HG02678 (cell line): ENCODE results near the gene STX1A.
A peak's percentile ranks its signal among the peaks of the same experiment; 100 is the strongest.

Experiments
- ATAC-seq: cut with Tn5 transposase; IDR thresholded peaks from one replicate; pipeline ENCODE4 v1.9.1; 2021; ENCODE audit warnings: mild to moderate bottlenecking, moderate library complexity; ENCODE audit not compliant: unreplicated experiment

The STX1A gene

GRCh38 chr7:73718905-73719805 is at the start of gene STX1A:
Gene STX1A, minus strand, starts transcription at chr7:73719669. Its CDS starts 38 bp downstream, at chr7:73719631.
- ATAC-seq: peak; percentile 76

DNA sequence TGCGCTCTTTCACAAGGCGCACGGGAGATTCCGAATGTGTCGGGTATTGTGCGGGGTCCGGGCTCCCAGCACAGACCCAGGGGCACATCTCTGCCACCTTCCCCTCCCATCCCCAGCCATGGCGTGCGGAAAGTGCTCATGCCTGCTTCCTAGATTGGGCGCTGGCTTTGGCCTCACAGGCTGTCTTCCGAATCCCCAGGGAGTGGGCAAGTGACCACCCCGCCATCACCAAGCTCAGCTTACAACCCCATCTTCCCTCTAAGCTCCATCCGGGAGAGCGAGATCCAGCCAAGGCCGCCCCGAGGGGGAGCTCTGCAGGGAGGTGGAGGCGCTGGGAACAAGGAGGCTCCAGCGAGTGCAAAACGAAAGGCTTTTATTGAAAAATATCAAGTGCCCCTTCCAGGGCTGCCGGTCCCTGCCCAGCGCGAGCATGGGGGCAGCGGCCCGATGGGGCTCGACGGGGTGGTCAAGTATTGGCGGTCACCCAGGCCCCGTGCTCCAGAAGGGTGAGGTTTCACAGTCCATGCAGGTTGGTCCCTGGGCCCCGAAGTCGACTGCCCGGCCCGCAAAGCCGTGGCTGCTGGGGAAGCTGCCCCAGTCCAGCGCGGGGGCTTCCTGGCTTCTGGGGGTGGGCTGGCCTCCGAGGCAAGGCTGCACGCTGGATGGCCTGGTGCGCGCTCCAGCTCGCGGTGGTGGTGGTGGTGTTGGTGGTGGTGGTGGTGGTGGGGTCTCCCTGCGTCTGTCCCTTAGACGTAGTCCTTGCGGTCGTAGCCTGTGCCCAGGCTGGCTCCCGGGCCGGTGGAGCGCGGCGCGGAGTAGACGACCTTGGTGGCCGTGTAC is 49.4 kb upstream of the STX1A start:
- no peak for ATAC-seq

DNA sequence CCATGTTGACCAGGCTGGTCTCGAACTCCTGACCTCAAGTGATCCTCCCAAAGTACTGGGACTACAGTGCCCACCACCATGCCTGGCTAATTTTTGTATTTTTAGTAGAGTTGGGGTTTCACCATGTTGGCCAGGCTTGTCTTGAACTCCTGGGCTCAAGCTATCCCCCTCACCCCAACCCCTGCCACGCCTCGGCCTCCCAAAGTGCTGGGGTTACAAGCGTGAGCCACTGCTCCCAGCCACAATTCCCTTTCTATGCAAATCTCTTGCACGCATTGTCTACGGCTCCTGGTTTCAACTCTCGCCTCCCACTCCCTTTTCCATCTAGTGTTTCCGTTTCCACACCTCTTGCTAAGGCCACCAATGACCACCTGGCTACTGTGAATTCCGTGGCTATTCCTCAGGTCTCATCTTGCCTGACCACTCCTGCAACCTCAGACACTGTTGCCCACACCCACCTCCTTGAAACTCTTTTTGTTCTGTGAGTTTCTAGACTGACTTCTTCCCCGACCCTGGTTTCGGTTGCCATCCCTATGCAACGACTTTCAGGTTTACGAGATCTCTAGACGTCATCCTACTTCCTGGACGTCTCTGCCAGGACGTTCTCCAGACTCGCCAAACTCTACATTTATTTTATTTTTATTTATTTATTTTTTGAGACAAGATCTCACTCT is 47.2 kb upstream of the STX1A start:
- no peak for ATAC-seq

GRCh38 chr7:73762659-73762999 is 43.2 kb upstream of the STX1A start:
- ATAC-seq: no peak

DNA sequence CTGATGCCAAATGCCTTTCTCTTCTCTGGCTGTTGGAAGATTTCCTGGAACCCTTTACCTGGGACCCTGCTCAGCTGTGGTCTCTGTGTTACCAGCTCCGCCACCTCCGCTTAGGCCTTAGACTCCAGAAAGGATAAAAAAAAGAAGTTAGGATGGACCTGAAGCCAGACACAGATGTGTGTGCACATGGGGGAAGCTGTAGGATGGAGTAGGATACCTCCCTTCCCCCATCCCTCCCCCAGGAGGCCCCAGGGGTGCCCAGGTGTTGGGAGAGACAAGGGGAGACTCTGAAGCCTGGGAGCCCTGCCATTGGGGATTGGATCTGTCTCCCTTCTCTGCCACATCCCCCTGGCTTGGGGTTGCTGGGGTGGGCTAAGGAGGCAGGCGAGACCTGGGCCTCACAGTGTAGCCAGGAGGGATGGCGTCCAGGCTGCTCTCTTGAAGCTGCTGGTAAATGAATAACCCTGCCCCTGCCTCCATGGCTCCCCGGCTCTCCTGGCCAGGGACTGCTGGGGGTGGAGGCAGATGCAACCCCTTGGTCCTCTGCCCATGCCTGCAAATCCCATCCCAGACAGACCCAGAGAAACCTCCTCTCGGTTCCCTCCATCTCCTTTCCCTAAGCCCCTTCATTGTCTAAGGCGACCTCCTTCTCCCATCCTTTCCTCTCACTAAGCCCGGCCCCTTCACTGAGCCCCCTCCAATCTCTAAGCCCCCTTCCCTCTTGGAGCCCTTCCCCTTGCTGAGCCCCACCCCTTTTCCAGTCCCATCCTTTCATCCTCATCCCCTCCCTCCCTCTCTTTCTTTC is 42.6 kb upstream of the STX1A start:
- no peak for ATAC-seq

GRCh38 chr7:73758581-73759138 is 39.2 kb upstream of the STX1A start:
- ATAC-seq: no peak

GRCh38 chr7:73749931-73750776 is 30.7 kb upstream of the STX1A start:
- no peak for ATAC-seq

- no peak for ATAC-seq
Observed at GRCh38 chr7:73746378-73746777, 26.9 kb upstream of the STX1A start.

- no peak for ATAC-seq
Observed at GRCh38 chr7:73742753-73743641, 23.5 kb upstream of the STX1A start.

DNA sequence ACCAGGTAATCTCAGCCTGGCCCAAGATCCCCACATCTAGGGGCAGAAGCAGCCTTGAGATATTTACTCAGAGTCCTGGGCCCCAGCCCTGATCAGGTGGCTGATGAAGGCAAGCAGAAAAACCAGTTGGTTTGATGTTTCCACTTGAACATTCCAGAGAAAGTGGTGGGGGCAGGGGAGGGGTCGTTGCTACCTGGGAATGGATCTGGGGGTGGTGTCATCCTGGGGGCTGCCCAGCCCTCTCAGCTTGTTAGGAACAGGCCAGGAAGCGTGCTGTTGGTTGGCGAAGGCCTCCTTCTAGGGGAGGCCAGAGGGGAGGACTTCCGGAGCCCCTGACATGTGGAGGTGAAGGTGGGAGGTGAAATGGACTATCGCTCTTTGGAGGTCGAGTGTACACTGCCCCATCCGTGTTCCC is 22.9 kb upstream of the STX1A start:
- ATAC-seq: no peak

DNA sequence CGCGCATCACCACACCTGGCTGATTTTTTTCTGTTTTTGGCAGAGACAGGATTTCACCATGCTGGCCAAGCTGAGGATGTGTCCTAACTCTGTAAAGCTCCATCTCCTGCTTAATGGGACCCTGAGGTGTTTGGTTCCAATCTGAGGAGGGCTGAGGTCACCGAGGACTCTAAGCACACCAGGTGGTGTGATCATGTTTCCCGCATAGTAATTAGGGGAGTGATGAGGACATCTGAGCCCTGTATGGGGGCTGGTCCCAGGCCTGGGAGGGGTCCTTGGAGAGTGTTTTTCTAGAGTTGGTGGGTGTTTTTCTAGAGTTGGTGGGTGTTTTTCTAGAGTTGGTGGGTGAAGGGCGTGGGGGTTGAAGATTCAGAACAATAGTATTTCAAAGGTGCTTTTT is 22.1 kb upstream of the STX1A start:
- no peak for ATAC-seq

DNA sequence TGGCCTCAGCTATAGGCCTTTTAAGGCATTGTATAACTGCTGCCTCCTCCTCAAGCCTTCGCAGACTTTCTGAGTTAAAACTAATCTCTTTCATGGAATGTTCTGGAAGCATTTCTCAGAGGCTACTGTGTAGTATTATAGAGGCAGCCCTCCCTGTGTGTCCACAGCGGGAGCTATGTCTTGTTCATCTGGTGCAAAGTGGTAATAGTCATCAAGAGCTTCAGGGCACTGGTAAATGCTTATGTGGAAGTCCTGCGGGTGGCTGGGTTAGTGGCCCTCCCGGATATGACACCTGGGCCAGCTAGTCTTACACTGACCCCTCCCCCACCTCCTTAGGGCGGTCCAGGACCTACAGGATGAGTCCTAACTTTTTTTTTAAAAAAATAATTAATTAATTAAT is 21.3 kb upstream of the STX1A start:
- no peak for ATAC-seq

DNA sequence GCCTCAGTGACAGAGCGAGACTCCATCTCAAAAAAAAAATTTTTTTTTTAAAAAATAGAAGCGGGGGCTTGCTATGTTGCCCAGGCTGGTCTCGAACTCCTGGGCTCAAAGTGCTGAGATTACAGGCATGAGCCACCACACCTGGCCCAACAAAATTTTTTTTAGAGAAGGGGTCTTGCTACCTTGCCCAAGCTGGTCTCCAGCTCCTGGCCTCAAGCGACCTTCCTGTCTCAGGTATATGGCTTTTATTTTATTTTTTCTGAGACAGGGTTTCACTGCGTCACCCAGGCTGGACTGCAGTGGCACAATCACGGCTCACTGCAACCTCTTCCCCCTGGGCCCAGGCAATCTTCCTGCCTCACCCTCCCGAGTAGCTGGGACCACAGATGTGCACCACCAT is 20.7 kb upstream of the STX1A start:
- no peak for ATAC-seq

DNA sequence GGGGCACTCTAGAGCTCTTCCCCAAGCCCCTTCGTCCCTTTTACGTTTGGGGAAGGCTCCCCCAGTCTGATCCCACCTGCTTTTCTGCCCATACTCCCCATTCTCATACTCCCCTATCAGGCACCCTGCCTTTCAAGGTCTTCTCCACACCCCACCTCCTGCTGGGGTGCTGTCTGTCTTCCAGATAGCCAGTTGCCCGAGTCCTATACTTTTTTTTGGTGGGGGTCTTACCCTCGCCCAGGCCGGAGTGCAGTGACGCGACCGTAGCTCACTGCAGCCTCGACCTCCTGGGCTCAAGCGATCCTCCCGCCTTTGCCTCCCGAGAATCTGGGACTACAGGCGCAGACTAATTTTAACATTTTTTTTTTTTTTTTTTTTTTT is 19.9 kb upstream of the STX1A start:
- no peak for ATAC-seq

GRCh38 chr7:73738612-73739386 is 19.3 kb upstream of the STX1A start, which contains the start of gene ABHD11:
Gene ABHD11, minus strand, starts transcription at chr7:73738802. Its CDS starts 32 bp downstream, at chr7:73738770.
- ATAC-seq: peak; percentile 87

DNA sequence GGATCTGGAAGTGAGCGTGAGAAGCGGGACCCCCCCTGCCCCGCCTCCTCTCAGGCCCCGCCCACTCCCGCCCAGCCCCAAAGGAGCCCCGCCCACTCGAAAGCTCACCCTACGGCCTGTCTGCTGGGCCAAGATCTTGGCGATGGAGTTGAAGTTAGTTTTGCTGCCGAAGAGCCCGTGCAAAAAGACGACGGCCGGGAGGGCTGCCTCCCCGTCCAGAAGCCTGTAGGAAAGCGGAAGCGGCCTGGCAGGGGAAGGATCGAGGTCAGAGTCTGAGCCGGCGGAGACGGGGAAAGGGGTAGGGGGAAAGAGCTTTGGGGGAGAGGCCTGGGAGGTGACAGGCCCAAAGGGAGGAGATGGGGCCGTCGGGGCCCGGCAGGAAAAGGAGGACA is 18.7 kb upstream of the STX1A start:
- ATAC-seq: no peak

GRCh38 chr7:73737491-73738219 is 18.2 kb upstream of the STX1A start:
- ATAC-seq: no peak
